Measurements from ENCODE around the gene RAB11FIP3. TPM values are rescaled to one million over a fixed set of nuclear protein-coding genes. Genes with fewer than 3 reads are reported as not detected.

Gene RAB11FIP3
- total RNA-seq, 1 experiment from 2014 or later: 12.7 TPM

- no peak for ATAC-seq
- CTCF ChIA-PET: no interaction called here
- POLR2A ChIA-PET (ENCODE audit: unreplicated experiment): no interaction called here
Measured at GRCh38 chr16:404971-405486, 20.4 kb upstream of the RAB11FIP3 start.

GRCh38 chr16:405548-406506 lies 19.6 kb upstream of the RAB11FIP3 start:
- H3F3A ChIP-seq (ENCODE audit: low read length, unreplicated experiment): no peaks in the 10 kb centered on the region
- no peak overlapping the region for H3K9ac ChIP-seq (ENCODE audit: low read length)
- ChIA-PET CTCF (no interaction called here), POLR2A (ENCODE audit: unreplicated experiment) (no interaction called here)
- H3K4me3 ChIP-seq (ENCODE audit: low read length): no peak overlapping the region
- ATAC-seq: no peak
- H4K20me1 ChIP-seq (ENCODE audit: low read length): no peaks in the 10 kb centered on the region
- intact Hi-C loops (cut with micrococcal nuclease): no loop called here
- H3K4me1 ChIP-seq (ENCODE audit: insufficient read depth, low read length): no peaks in the 10 kb centered on the region
- peaks cover 10% of the 10 kb centered on the region for H3K79me2 ChIP-seq (ENCODE audit: low read length)
- H3K9me2 ChIP-seq (replicated peaks; ENCODE audit: low read length): no peaks in the 10 kb centered on the region
- H2AFZ ChIP-seq (ENCODE audit: low read length): no peak overlapping the region
- H3K4me2 ChIP-seq (ENCODE audit: low read length): no peak overlapping the region
- TF ChIP-seq EZH2phosphoT487 (IDR thresholded peaks at IDR 0.05; ENCODE audit: borderline replicate concordance, low read length): no peak
- TF ChIP-seq EZH2 (IDR thresholded peaks at IDR 0.05; ENCODE audit: low read length, unreplicated experiment): no peak
- no peak for TF ChIP-seq CTCF (conservative IDR thresholded peaks at IDR 0.05; ENCODE audit: low read depth, low read length)
- H3K9me3 ChIP-seq (ENCODE audit: low read length): no peaks in the 10 kb centered on the region
- no peaks in the 10 kb centered on the region for H3K27me3 ChIP-seq (ENCODE audit: low read length)
- no peak for DNase-seq
- no TSS peak for BruUV-seq (replicated peaks)
- H3K36me3 ChIP-seq (ENCODE audit: low read depth, low read length): no peaks in the 10 kb centered on the region
- H3K27ac ChIP-seq (ENCODE audit: low read length): no peak overlapping the region

More at GRCh38 chr16:404971-405486, 20.4 kb upstream of the RAB11FIP3 start:
- Histone ChIP-seq H3K27me3 (ENCODE audit: low read length) (no peaks in the 10 kb centered on the region), H3K9ac (ENCODE audit: low read length) (no peak overlapping the region), H3K4me1 (ENCODE audit: insufficient read depth, low read length) (peaks cover 6% of the 10 kb centered on the region; the same call in 1 of the 2 replicates), H3F3A (ENCODE audit: low read length, unreplicated experiment) (no peaks in the 10 kb centered on the region), H3K36me3 (ENCODE audit: low read depth, low read length) (no peaks in the 10 kb centered on the region), H2AFZ (ENCODE audit: low read length) (no peak overlapping the region), H3K4me2 (ENCODE audit: low read length) (no peak overlapping the region), H3K9me3 (ENCODE audit: low read length) (no peaks in the 10 kb centered on the region), H3K79me2 (ENCODE audit: low read length) (peaks cover 14% of the 10 kb centered on the region), H3K9me2 (replicated peaks; ENCODE audit: low read length) (no peaks in the 10 kb centered on the region), H4K20me1 (ENCODE audit: low read length) (no peaks in the 10 kb centered on the region), H3K27ac (ENCODE audit: low read length) (no peak overlapping the region), H3K4me3 (ENCODE audit: low read length) (no peak overlapping the region)
- BruUV-seq (replicated peaks): no TSS peak
- TF ChIP-seq EZH2 (IDR thresholded peaks at IDR 0.05; ENCODE audit: low read length, unreplicated experiment) (no peak), EZH2phosphoT487 (IDR thresholded peaks at IDR 0.05; ENCODE audit: borderline replicate concordance, low read length) (no peak), CTCF (conservative IDR thresholded peaks at IDR 0.05; ENCODE audit: low read depth, low read length) (no peak)
- DNase-seq: no peak
- intact Hi-C loops (cut with micrococcal nuclease): no loop called here

- H3K4me1 ChIP-seq (ENCODE audit: insufficient read depth, low read length): no peaks in the 10 kb centered on the region
- ATAC-seq: no peak
- POLR2A ChIA-PET (ENCODE audit: unreplicated experiment): no interaction called here
- no peaks in the 10 kb centered on the region for H3K36me3 ChIP-seq (ENCODE audit: low read depth, low read length)
- H3K9me3 ChIP-seq (ENCODE audit: low read length): no peaks in the 10 kb centered on the region
- TF ChIP-seq EZH2 (IDR thresholded peaks at IDR 0.05; ENCODE audit: low read length, unreplicated experiment): no peak
- no peak for TF ChIP-seq EZH2phosphoT487 (IDR thresholded peaks at IDR 0.05; ENCODE audit: borderline replicate concordance, low read length)
- TF ChIP-seq CTCF (conservative IDR thresholded peaks at IDR 0.05; ENCODE audit: low read depth, low read length): no peak
- peaks cover 9% of the 10 kb centered on the region for H3K79me2 ChIP-seq (ENCODE audit: low read length)
- H3K9me2 ChIP-seq (replicated peaks; ENCODE audit: low read length): no peaks in the 10 kb centered on the region
- no peak overlapping the region for H3K9ac ChIP-seq (ENCODE audit: low read length)
- no peaks in the 10 kb centered on the region for H3F3A ChIP-seq (ENCODE audit: low read length, unreplicated experiment)
- H3K4me3 ChIP-seq (ENCODE audit: low read length): no peak overlapping the region
- no peak overlapping the region for H3K4me2 ChIP-seq (ENCODE audit: low read length)
- intact Hi-C loops (cut with micrococcal nuclease): no loop called here
- H3K27me3 ChIP-seq (ENCODE audit: low read length): no peaks in the 10 kb centered on the region
- BruUV-seq (replicated peaks): no TSS peak
- no peak overlapping the region for H3K27ac ChIP-seq (ENCODE audit: low read length)
- H4K20me1 ChIP-seq (ENCODE audit: low read length): no peaks in the 10 kb centered on the region
- DNase-seq: no peak
- no peak overlapping the region for H2AFZ ChIP-seq (ENCODE audit: low read length)
- CTCF ChIA-PET: no interaction called here
Measured at GRCh38 chr16:407253-407652, 18.2 kb upstream of the RAB11FIP3 start.
